Cerebellar nuclear complex (tissue), 1 donor: ENCODE data around the gene CFAP97D2.

Experiments
- DNase-seq, 2 experiments: peaks; one replicate each; lab custom pipeline; 2025; lab: John Stamatoyannopoulos, UW

The CFAP97D2 gene

DNA sequence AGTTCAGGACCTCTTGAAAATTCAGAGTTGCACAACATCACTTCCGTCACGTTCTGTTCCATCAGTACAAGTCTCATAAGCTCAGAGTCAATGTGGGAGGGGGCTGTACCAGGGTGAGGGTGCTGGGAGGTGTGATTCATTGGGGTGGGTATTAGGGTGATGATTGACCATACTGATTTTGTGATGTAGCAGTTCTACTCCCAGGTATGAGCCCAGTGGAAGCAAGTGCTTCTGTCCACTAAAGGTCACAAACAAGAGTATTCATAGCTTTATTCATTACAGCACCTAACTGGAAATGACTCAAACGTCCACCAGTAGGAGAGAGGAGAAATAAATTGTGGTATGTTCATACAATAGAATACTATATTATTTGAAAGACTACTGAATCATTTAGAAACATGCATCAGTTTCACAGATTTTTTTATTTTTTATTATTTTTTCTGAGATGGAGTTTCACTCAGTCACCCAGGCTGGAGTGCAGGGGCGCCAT, 90.3 kb downstream of the CFAP97D2 start:
- no peak for DNase-seq
